HepG2 (cell line): ENCODE results near the gene LRPPRC. TPM values are rescaled to one million over a fixed set of nuclear protein-coding genes. Genes with fewer than 3 reads are reported as not detected.
A peak's percentile ranks its signal among the peaks of the same experiment; 100 is the strongest.

Experiments
- CENPX ChIP-seq: sonication (generic); formaldehyde crosslinking; IDR thresholded peaks from 2 replicates; pipeline ENCODE4 v1.9.0; 2021; ENCODE audit warnings: mild to moderate bottlenecking, missing genetic modification reagents, moderate library complexity
- DBP ChIP-seq: sonication (generic); formaldehyde crosslinking; IDR thresholded peaks from 2 replicates; pipeline ENCODE4 v1.4.0; 2020; ENCODE audit warnings: missing genetic modification reagents; ENCODE audit errors: not compliant biosample characterization
- FOXA1 ChIP-seq, 2 experiments: fragments of 450-650 bp in 1 of 2; sonication (generic) in 1 of 2; formaldehyde crosslinking in 1 of 2; IDR thresholded peaks; 2 replicates each; pipeline versions ENCODE4 v1.4.0 to v1.6.1; 2016 to 2020; ENCODE audit warnings: missing genetic modification reagents in 1 of 2
- FUBP1 ChIP-seq: sonication (generic); formaldehyde crosslinking; IDR thresholded peaks from 2 replicates; pipeline ENCODE4 v1.5.1; 2020; ENCODE audit warnings: missing genetic modification reagents, mild to moderate bottlenecking, borderline replicate concordance
- GATA4 ChIP-seq: sonication (generic); IDR thresholded peaks from 2 replicates; pipeline ENCODE4 v1.6.1; 2016; ENCODE audit warnings: antibody characterized with exemption, low read depth, borderline replicate concordance
- MLX ChIP-seq: IDR thresholded peaks from 2 replicates; pipeline ENCODE4 v1.6.1; 2016
- MTF2 ChIP-seq: sonication (generic); formaldehyde crosslinking; IDR thresholded peaks from 2 replicates; pipeline ENCODE4 v1.5.0; 2020; ENCODE audit warnings: missing genetic modification reagents, borderline replicate concordance
- PCBP2 ChIP-seq: fragments of 200-400 bp; formaldehyde crosslinking; optimal IDR thresholded peaks from 2 replicates; pipeline ENCODE3; 2018; ENCODE audit warnings: low read length, low read depth; ENCODE audit not compliant: poor library complexity, severe bottlenecking
- PLSCR1 ChIP-seq: sonication (generic); formaldehyde crosslinking; IDR thresholded peaks from 2 replicates; pipeline ENCODE4 v1.5.0; 2020; ENCODE audit warnings: missing genetic modification reagents, mild to moderate bottlenecking, borderline replicate concordance
- SAFB2 ChIP-seq: sonication (generic); formaldehyde crosslinking; IDR thresholded peaks from 2 replicates; pipeline ENCODE4 v1.5.1; 2020; ENCODE audit warnings: missing genetic modification reagents, low read depth, mild to moderate bottlenecking, borderline replicate concordance
- SP4 ChIP-seq: sonication (generic); formaldehyde crosslinking; IDR thresholded peaks from 2 replicates; pipeline ENCODE4 v1.8.1; 2023; ENCODE audit warnings: mild to moderate bottlenecking, missing genetic modification reagents
- TAF1 ChIP-seq: sonication (generic); formaldehyde crosslinking; IDR thresholded peaks from 2 replicates; pipeline ENCODE4 v1.4.0; 2020; ENCODE audit warnings: missing genetic modification reagents
- TCF7 ChIP-seq: sonication (generic); IDR thresholded peaks from 2 replicates; pipeline ENCODE4 v1.6.1; 2016; ENCODE audit warnings: antibody characterized with exemption, low read depth
- TFE3 ChIP-seq: IDR thresholded peaks from 2 replicates; pipeline ENCODE4 v1.6.1; 2016
- ZBTB43 ChIP-seq: sonication (generic); formaldehyde crosslinking; conservative IDR thresholded peaks from 2 replicates; pipeline ENCODE4 v1.4.0; 2020; ENCODE audit warnings: missing genetic modification reagents
- ZBTB8A ChIP-seq: sonication (generic); formaldehyde crosslinking; IDR thresholded peaks from 2 replicates; pipeline ENCODE4 v1.4.0; 2020; ENCODE audit warnings: mild to moderate bottlenecking, low read depth, missing genetic modification reagents, borderline replicate concordance
- ZIK1 ChIP-seq: sonication (generic); formaldehyde crosslinking; IDR thresholded peaks from 2 replicates; pipeline ENCODE4 v1.5.0; 2020; ENCODE audit warnings: mild to moderate bottlenecking, low read depth, missing genetic modification reagents, borderline replicate concordance
- ZNF232 ChIP-seq: sonication (generic); formaldehyde crosslinking; IDR thresholded peaks from 2 replicates; pipeline ENCODE4 v1.4.0; 2020; ENCODE audit warnings: missing genetic modification reagents, borderline replicate concordance
- ZNF317 ChIP-seq: sonication (generic); formaldehyde crosslinking; IDR thresholded peaks from 2 replicates; pipeline ENCODE4 v1.5.0; 2020; ENCODE audit warnings: mild to moderate bottlenecking, missing genetic modification reagents
- ZNF333 ChIP-seq: sonication (generic); formaldehyde crosslinking; IDR thresholded peaks from 2 replicates; pipeline ENCODE4 v1.4.0; 2020; ENCODE audit warnings: mild to moderate bottlenecking, missing genetic modification reagents, borderline replicate concordance
- ZNF552 ChIP-seq: sonication (generic); formaldehyde crosslinking; IDR thresholded peaks from 2 replicates; pipeline ENCODE4 v1.9.0; 2022; ENCODE audit warnings: missing genetic modification reagents, mild to moderate bottlenecking, borderline replicate concordance
- polyA plus RNA-seq, 8 experiments: library from polyadenylated mRNA; depleted of rRNA in 3 of 8; stranded (reverse) in 7 of 8; unstranded in 1 of 8; fragments of >200 nt; fragmentation: Illumina TruSeq in 4 of 8; extraction: Trizol in 4 of 8; gene quantifications; 2 replicates each; pipeline versions ENCODE4 v1.2.1 to v1.2.3, GENCODE V29; 2011 to 2016; ENCODE audit warnings: low read depth in 4 of 8, missing spikeins in 1 of 8, mixed read lengths in 1 of 8; ENCODE audit not compliant: insufficient read depth in 1 of 8
- total RNA-seq, 5 experiments: library from RNA; depleted of rRNA; stranded (reverse); fragments of >200 nt; fragmentation: Illumina TruSeq; extraction: Trizol; gene quantifications; 2 replicates each; pipeline ENCODE4 v1.2.3, GENCODE V29; 2016; ENCODE audit warnings: low read depth in 1 of 5

LRPPRC gene
- total and polyA plus RNA-seq, 2 of the 13 experiments (the other 11 are each of a cell fraction or from before 2014, with no cell fraction given): 117 to 167 TPM

GRCh38 chr2:44044281-44044720, 48.5 kb upstream of the LRPPRC start (continued):
- TF ChIP-seq CENPX (CRISPR knock-in tag): no peak
- TF ChIP-seq SAFB2 (CRISPR knock-in tag): 0 out of 2 replicates have a peak, but pooled peaks have one; percentile 35
- TF ChIP-seq ZNF552 (CRISPR knock-in tag): no peak
- no peak for TF ChIP-seq GATA4
- TF ChIP-seq PCBP2: no peak
- 0 out of 2 replicates have a peak, but pooled peaks have one; percentile 27 for TF ChIP-seq TFE3
- no peak for TF ChIP-seq TAF1 (CRISPR knock-in tag)
- TF ChIP-seq SP4 (CRISPR knock-in tag): no peak; the same call in 1 of the 2 replicates
- peak; percentile 69; the same call in 1 of the 2 replicates for TF ChIP-seq ZNF317 (CRISPR knock-in tag)
- TF ChIP-seq ZNF333 (CRISPR knock-in tag): no peak
- TF ChIP-seq ZNF232 (CRISPR knock-in tag): no peak; the same call in 1 of the 2 replicates
- TF ChIP-seq MLX (CRISPR knock-in tag): no peak
- TF ChIP-seq FUBP1: no peak
- TF ChIP-seq MTF2 (CRISPR knock-in tag): no peak
- TF ChIP-seq PLSCR1 (CRISPR knock-in tag): no peak
- TF ChIP-seq ZIK1 (CRISPR knock-in tag): 0 out of 2 replicates have a peak, but pooled peaks have one; percentile 48
- no peak for TF ChIP-seq FOXA1 (IDR thresholded peaks at IDR 0.05)
- TF ChIP-seq FOXA1 (CRISPR knock-in tag; IDR thresholded peaks at IDR 0.05): peak; percentile 41; the same call in 1 of the 2 replicates
- no peak for TF ChIP-seq ZBTB8A (CRISPR knock-in tag)
- no peak for TF ChIP-seq TCF7
- TF ChIP-seq ZBTB43 (CRISPR knock-in tag): no peak
- TF ChIP-seq DBP (CRISPR knock-in tag): no peak
